GM23338 (cell line): Measurements from ENCODE around the gene HS6ST3. TPM values are rescaled to one million over a fixed set of nuclear protein-coding genes. Genes with fewer than 3 reads are reported as not detected.

Experiments used
- ATAC-seq: fragments of 200-7000 bp; cut with Tn5 transposase; 3 replicates; pipeline ENCODE4 v1.9.1; 2020
- DNase-seq: peaks from one replicate; pipeline ENCODE4 v3.0.0-alpha.2; 2015; ENCODE audit warnings: low spot score
- H2AFZ ChIP-seq: fragments of 200-600 bp; sonication (generic); 2 replicates; pipeline ENCODE4 v1.8.0; 2016; ENCODE audit warnings: antibody characterized with exemption, mild to moderate bottlenecking, moderate library complexity
- H3F3A ChIP-seq: fragments of 200-600 bp; sonication (generic); replicated peaks from 2 replicates; pipeline ENCODE4 v1.8.0; 2017; ENCODE audit warnings: antibody characterized with exemption, mixed run types, low read depth
- H3K27ac ChIP-seq: fragments of 200-600 bp; sonication (generic); 2 replicates; pipeline ENCODE4 v1.6.1; 2016; ENCODE audit warnings: low read depth
- H3K27me3 ChIP-seq: fragments of 200-600 bp; sonication (generic); 2 replicates; pipeline ENCODE4 v1.8.0; 2016; ENCODE audit warnings: mild to moderate bottlenecking, mixed run types, moderate library complexity; ENCODE audit not compliant: insufficient read depth
- H3K36me3 ChIP-seq: fragments of 200-600 bp; sonication (generic); 2 replicates; pipeline ENCODE4 v1.8.0; 2016; ENCODE audit warnings: mild to moderate bottlenecking; ENCODE audit not compliant: insufficient read depth
- H3K4me1 ChIP-seq: fragments of 200-600 bp; sonication (generic); 2 replicates; pipeline ENCODE4 v1.8.0; 2016; ENCODE audit warnings: mild to moderate bottlenecking, moderate library complexity; ENCODE audit not compliant: insufficient read depth
- H3K4me2 ChIP-seq: fragments of 200-600 bp; sonication (generic); 2 replicates; pipeline ENCODE4 v1.7.1; 2017; ENCODE audit warnings: mixed run types
- H3K4me3 ChIP-seq: fragments of 200-600 bp; sonication (generic); 2 replicates; pipeline ENCODE4 v1.6.1; 2016; ENCODE audit warnings: mixed run types
- H3K79me2 ChIP-seq: fragments of 200-600 bp; sonication (generic); replicated peaks from 2 replicates; pipeline ENCODE4 v1.8.0; 2017; ENCODE audit warnings: mild to moderate bottlenecking; ENCODE audit not compliant: insufficient read depth
- H3K9me2 ChIP-seq: fragments of 200-600 bp; sonication (generic); 2 replicates; pipeline ENCODE4 v1.8.0; 2017; ENCODE audit not compliant: insufficient read depth
- H4K20me1 ChIP-seq: fragments of 200-600 bp; sonication (generic); replicated peaks from 2 replicates; pipeline ENCODE4 v1.8.0; 2017; ENCODE audit warnings: mild to moderate bottlenecking; ENCODE audit not compliant: insufficient read depth
- H3K27ac Mint-ChIP-seq: 2 replicates; pipeline ENCODE4 v1.8.0; 2020; ENCODE audit warnings: inconsistent platforms, mild to moderate bottlenecking, moderate library complexity, mixed read lengths
- H3K27me3 Mint-ChIP-seq: 3 replicates; pipeline ENCODE4 v1.8.0; 2022; ENCODE audit warnings: low read depth, mild to moderate bottlenecking, moderate library complexity, mixed read lengths, inconsistent platforms; ENCODE audit not compliant: insufficient read depth, poor library complexity
- H3K36me3 Mint-ChIP-seq: 3 replicates; pipeline ENCODE4 v1.8.0; 2021; ENCODE audit warnings: low read depth, mild to moderate bottlenecking, inconsistent platforms, moderate library complexity, mixed read lengths
- H3K4me1 Mint-ChIP-seq: 3 replicates; pipeline ENCODE4 v1.8.0; 2020; ENCODE audit warnings: mild to moderate bottlenecking, inconsistent platforms, mixed read lengths
- H3K4me3 Mint-ChIP-seq: 3 replicates; pipeline ENCODE4 v1.8.0; 2021; ENCODE audit warnings: moderate library complexity, mild to moderate bottlenecking, inconsistent platforms, mixed read lengths
- H3K9me3 Mint-ChIP-seq: 3 replicates; pipeline ENCODE4 v1.8.0; 2020; ENCODE audit warnings: moderate library complexity, mild to moderate bottlenecking, inconsistent platforms, mixed read lengths
- CREB1 ChIP-seq: fragments of 250-450 bp; sonication (Bioruptor Pico); IDR thresholded peaks from 2 replicates; pipeline ENCODE4 v1.5.0; 2020; ENCODE audit warnings: low read depth, mild to moderate bottlenecking, moderate library complexity
- CTCF ChIP-seq, 2 experiments: fragments of 200-600 bp in 1 of 2; sonication (generic) in 1 of 2; conservative IDR thresholded peaks; 2 replicates each; pipeline versions ENCODE4 v1.5.1 to v1.6.1; 2016 to 2017; ENCODE audit warnings: antibody characterized with exemption in 2 of 2, low read depth in 2 of 2, mild to moderate bottlenecking in 2 of 2, moderate library complexity in 1 of 2
- EZH2 ChIP-seq: fragments of 200-600 bp; sonication (generic); IDR thresholded peaks from one replicate; pipeline ENCODE4 v1.8.0; 2017; ENCODE audit warnings: antibody characterized with exemption, mild to moderate bottlenecking, low read depth; ENCODE audit not compliant: unreplicated experiment
- NANOG ChIP-seq: IDR thresholded peaks from 2 replicates; pipeline ENCODE4 v1.6.1; 2016; ENCODE audit warnings: antibody characterized with exemption, borderline replicate concordance
- POLR2AphosphoS5 ChIP-seq: IDR thresholded peaks from 2 replicates; pipeline ENCODE4 v1.6.1; 2016; ENCODE audit warnings: antibody characterized with exemption, low read depth
- ZNF462 ChIP-seq: fragments of 250-450 bp; sonication (Bioruptor Pico); IDR thresholded peaks from 2 replicates; pipeline ENCODE4 v1.5.0; 2020; ENCODE audit warnings: mild to moderate bottlenecking, moderate library complexity
- polyA plus RNA-seq: library from polyadenylated mRNA; unstranded; fragments of >200 nt; fragmentation: Nextera tagmentation; extraction: Ambion mirVana; gene quantifications from 2 replicates; pipeline ENCODE4 v1.2.1, GENCODE V29; 2016
- total RNA-seq: library from RNA; depleted of rRNA; stranded (reverse); fragments of >200 nt; shearing (Covaris generic); gene quantifications from 2 replicates; pipeline ENCODE4 v1.2.3, GENCODE V29; 2014

HS6ST3 gene
- total and polyA plus RNA-seq, 2 experiments from 2014 or later: 0.52 to 0.80 TPM

GRCh38 chr13:96542986-96543385 lies 453.1 kb downstream of the HS6ST3 start:
- Histone ChIP-seq H3K9me2 (no peaks in the 10 kb centered on the region), H3K4me1 (no peaks in the 10 kb centered on the region), H3K27ac (no peak overlapping the region), H2AFZ (no peak overlapping the region), H3K4me3 (no peak overlapping the region), H4K20me1 (no peaks in the 10 kb centered on the region), H3K36me3 (no peaks in the 10 kb centered on the region), H3K27me3 (no peaks in the 10 kb centered on the region), H3K79me2 (no peaks in the 10 kb centered on the region), H3F3A (no peaks in the 10 kb centered on the region), H3K4me2 (no peak overlapping the region)
- Mint-ChIP-seq H3K9me3 (no peaks in the 10 kb centered on the region), H3K27ac (0 out of 2 replicates have a peak overlapping the region, but pooled peaks have one; percentile 5), H3K36me3 (no peaks in the 10 kb centered on the region), H3K4me1 (no peaks in the 10 kb centered on the region), H3K4me3 (no peak overlapping the region), H3K27me3 (no peaks in the 10 kb centered on the region)
- ATAC-seq: no peak
- no peak for DNase-seq
- TF ChIP-seq CREB1 (CRISPR knock-in tag) (no peak), NANOG (no peak), ZNF462 (no peak), POLR2AphosphoS5 (no peak), EZH2 (no peak), CTCF (conservative IDR thresholded peaks at IDR 0.05; ENCODE audit: low read depth in 2 of 2) (no peak)
